Measurements from ENCODE around the gene LPIN1. TPM values are rescaled to one million over a fixed set of nuclear protein-coding genes. Genes with fewer than 3 reads are reported as not detected.

LPIN1 gene
- total RNA-seq, 2 experiments from 2014 or later: 115 to 128 TPM

DNA sequence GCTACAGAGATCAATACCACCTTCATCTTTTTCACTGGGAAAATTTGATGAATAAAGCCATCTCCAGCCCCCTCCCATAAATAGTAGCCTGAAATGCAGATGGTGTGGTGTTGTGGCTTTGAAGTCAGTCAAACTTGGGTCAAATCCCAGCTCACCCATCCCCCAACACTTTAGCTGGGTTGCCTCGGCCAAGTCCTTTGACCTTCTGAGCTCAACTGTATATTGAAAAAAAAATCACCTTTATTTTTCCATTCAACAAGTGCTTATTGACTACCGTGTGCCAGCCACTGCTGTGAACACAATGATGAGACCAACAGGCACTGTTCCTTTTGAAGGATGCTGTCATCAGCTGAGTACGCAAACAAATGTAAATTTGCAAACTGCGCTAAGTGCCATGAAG, 41.4 kb upstream of the LPIN1 start:
- Histone ChIP-seq H3K4me1 (ENCODE audit: insufficient read depth, low read length) (peaks cover 8% of the 10 kb centered on the region), H3K27me3 (ENCODE audit: control insufficient read depth in 1 of 2, insufficient read depth in 2 of 2, low read length in 2 of 2) (no peaks in the 10 kb centered on the region), H3K27ac (ENCODE audit: low read depth in 1 of 2, low read length in 2 of 2) (no peak overlapping the region), H3K9me3 (ENCODE audit: control insufficient read depth in 1 of 2, insufficient read depth in 1 of 2, low read length in 2 of 2) (no peaks in the 10 kb centered on the region), H3K36me3 (ENCODE audit: insufficient read depth, low read length) (no peaks in the 10 kb centered on the region), H3K4me3 (ENCODE audit: low read length) (no peak overlapping the region)
- no peaks in the 10 kb centered on the region for H3K9me3 Mint-ChIP-seq
- H3K27ac Mint-ChIP-seq: no peak overlapping the region
- H3K4me1 Mint-ChIP-seq (ENCODE audit: low read depth): no peaks in the 10 kb centered on the region
- ChIA-PET CTCF (interaction anchor here (2.0 kb wide), 1 partner anchor 12 kb away, joined by 7 read pairs; no protein-coding TSS in a partner anchor), POLR2A (no interaction called here)
- H3K36me3 Mint-ChIP-seq (ENCODE audit: low read depth): no peaks in the 10 kb centered on the region
- intact Hi-C loops (cut with DNase I, micrococcal nuclease): no loop called here
- TF ChIP-seq, protein P1, sequence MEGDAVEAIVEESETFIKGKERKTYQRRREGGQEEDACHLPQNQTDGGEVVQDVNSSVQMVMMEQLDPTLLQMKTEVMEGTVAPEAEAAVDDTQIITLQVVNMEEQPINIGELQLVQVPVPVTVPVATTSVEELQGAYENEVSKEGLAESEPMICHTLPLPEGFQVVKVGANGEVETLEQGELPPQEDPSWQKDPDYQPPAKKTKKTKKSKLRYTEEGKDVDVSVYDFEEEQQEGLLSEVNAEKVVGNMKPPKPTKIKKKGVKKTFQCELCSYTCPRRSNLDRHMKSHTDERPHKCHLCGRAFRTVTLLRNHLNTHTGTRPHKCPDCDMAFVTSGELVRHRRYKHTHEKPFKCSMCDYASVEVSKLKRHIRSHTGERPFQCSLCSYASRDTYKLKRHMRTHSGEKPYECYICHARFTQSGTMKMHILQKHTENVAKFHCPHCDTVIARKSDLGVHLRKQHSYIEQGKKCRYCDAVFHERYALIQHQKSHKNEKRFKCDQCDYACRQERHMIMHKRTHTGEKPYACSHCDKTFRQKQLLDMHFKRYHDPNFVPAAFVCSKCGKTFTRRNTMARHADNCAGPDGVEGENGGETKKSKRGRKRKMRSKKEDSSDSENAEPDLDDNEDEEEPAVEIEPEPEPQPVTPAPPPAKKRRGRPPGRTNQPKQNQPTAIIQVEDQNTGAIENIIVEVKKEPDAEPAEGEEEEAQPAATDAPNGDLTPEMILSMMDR (IDR thresholded peaks at IDR 0.05): no peak
- DNase-seq: no peak
- no peaks in the 10 kb centered on the region for H3K27me3 Mint-ChIP-seq
- no peak overlapping the region for H3K4me3 Mint-ChIP-seq
- no peak for ATAC-seq (ENCODE audit: poor library complexity)

DNA sequence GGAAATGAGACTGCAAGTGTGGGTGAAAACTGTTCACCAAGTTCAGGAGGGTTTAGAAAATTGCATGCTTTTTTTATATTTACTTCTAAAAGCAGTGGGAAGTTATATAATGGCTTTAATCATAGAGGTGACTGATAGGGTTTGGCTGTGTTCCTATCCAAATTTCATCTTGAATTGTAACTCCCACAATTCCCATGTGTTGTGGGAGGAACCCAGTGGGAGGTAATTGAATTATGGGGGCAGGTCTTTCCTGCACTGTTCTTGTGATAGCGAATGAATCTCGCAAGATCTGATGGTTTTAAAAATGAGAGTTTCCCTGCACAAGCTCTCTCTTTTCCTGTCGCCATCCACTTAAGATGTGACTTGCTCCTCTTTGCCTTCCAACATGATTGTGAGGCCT, 40.7 kb upstream of the LPIN1 start:
- Histone ChIP-seq H3K27me3 (ENCODE audit: control insufficient read depth in 1 of 2, insufficient read depth in 2 of 2, low read length in 2 of 2) (no peaks in the 10 kb centered on the region), H3K9me3 (ENCODE audit: control insufficient read depth in 1 of 2, insufficient read depth in 1 of 2, low read length in 2 of 2) (no peaks in the 10 kb centered on the region), H3K27ac (ENCODE audit: low read depth in 1 of 2, low read length in 2 of 2) (no peak overlapping the region), H3K36me3 (ENCODE audit: insufficient read depth, low read length) (no peaks in the 10 kb centered on the region), H3K4me3 (ENCODE audit: low read length) (no peak overlapping the region), H3K4me1 (ENCODE audit: insufficient read depth, low read length) (peaks cover 8% of the 10 kb centered on the region)
- intact Hi-C loops (cut with DNase I, micrococcal nuclease): no loop called here
- POLR2A ChIA-PET: no interaction called here
- CTCF ChIA-PET: interaction anchor here (1.2 kb wide), 1 partner anchor 12 kb away, joined by 3 read pairs; no protein-coding TSS in a partner anchor
- ATAC-seq (ENCODE audit: poor library complexity): no peak
- H3K27me3 Mint-ChIP-seq: no peaks in the 10 kb centered on the region
- H3K36me3 Mint-ChIP-seq (ENCODE audit: low read depth): no peaks in the 10 kb centered on the region
- no peak for DNase-seq
- no peak overlapping the region for H3K27ac Mint-ChIP-seq
- H3K9me3 Mint-ChIP-seq: no peaks in the 10 kb centered on the region
- TF ChIP-seq, protein P1 (IDR thresholded peaks at IDR 0.05): no peak
- no peak overlapping the region for H3K4me3 Mint-ChIP-seq
- no peaks in the 10 kb centered on the region for H3K4me1 Mint-ChIP-seq (ENCODE audit: low read depth)

- H3K9me3 Mint-ChIP-seq: no peaks in the 10 kb centered on the region
- CTCF ChIA-PET: no interaction called here
- no peak overlapping the region for H3K27ac ChIP-seq (ENCODE audit: low read depth in 1 of 2, low read length in 2 of 2)
- intact Hi-C loops (cut with DNase I, micrococcal nuclease): no loop called here
- no peaks in the 10 kb centered on the region for H3K4me1 Mint-ChIP-seq (ENCODE audit: low read depth)
- H3K4me1 ChIP-seq (ENCODE audit: insufficient read depth, low read length): no peaks in the 10 kb centered on the region
- H3K27ac Mint-ChIP-seq: no peak overlapping the region
- DNase-seq (no peak), ATAC-seq (ENCODE audit: poor library complexity) (no peak)
- H3K27me3 ChIP-seq (ENCODE audit: control insufficient read depth in 1 of 2, insufficient read depth in 2 of 2, low read length in 2 of 2): no peaks in the 10 kb centered on the region
- no peaks in the 10 kb centered on the region for H3K27me3 Mint-ChIP-seq
- no peak overlapping the region for H3K4me3 Mint-ChIP-seq
- H3K4me3 ChIP-seq (ENCODE audit: low read length): no peak overlapping the region
- no peaks in the 10 kb centered on the region for H3K36me3 ChIP-seq (ENCODE audit: insufficient read depth, low read length)
- TF ChIP-seq, protein P1 (IDR thresholded peaks at IDR 0.05): no peak
- H3K36me3 Mint-ChIP-seq (ENCODE audit: low read depth): no peaks in the 10 kb centered on the region
- no peaks in the 10 kb centered on the region for H3K9me3 ChIP-seq (ENCODE audit: control insufficient read depth in 1 of 2, insufficient read depth in 1 of 2, low read length in 2 of 2)
- POLR2A ChIA-PET: no interaction called here
These were observed 38.3 kb upstream of the LPIN1 start for GRCh38 chr2:11708106-11708505.

All from CD4-positive, alpha-beta T cell (primary cell).